B cell (primary cell): Measurements from ENCODE around the gene MFSD12.

Experiments
- CTCF ChIP-seq: fragments of 200-600 bp; IDR thresholded peaks from one replicate; pipeline ENCODE4 v1.8.0; 2022; ENCODE audit warnings: antibody characterized with exemption, mild to moderate bottlenecking
- EZH2 ChIP-seq: IDR thresholded peaks from 2 replicates; pipeline ENCODE4 v1.6.1; 2012; ENCODE audit warnings: borderline replicate concordance, low read depth, mild to moderate bottlenecking, moderate library complexity, low read length; ENCODE audit not compliant: insufficient read depth, poor library complexity, severe bottlenecking

- TF ChIP-seq EZH2 (no peak), CTCF (no peak)
These were observed 43.9 kb downstream of the MFSD12 start for GRCh38 chr19:3513229-3514140.
